GM12878 (cell line): ENCODE data around the gene GJA5.

ENCODE experiments used
- CHD4 ChIP-seq: fragments of 200-600 bp; sonication (generic); IDR thresholded peaks from 2 replicates; pipeline ENCODE4 v1.6.1; 2016; ENCODE audit warnings: mild to moderate bottlenecking
- CREM ChIP-seq: IDR thresholded peaks from 2 replicates; pipeline ENCODE4 v1.6.1; 2014; ENCODE audit warnings: antibody characterized with exemption, low read depth
- CTCF ChIP-seq, 3 experiments: IDR thresholded peaks in 2 of 3; conservative IDR thresholded peaks in 1 of 3; 2 replicates each; pipeline ENCODE4 v1.5.1; 2011; ENCODE audit warnings: low read depth in 3 of 3, low read length in 3 of 3, mild to moderate bottlenecking in 3 of 3, control low read depth in 2 of 3, moderate library complexity in 2 of 3, inconsistent platforms in 1 of 3, mixed read lengths in 1 of 3; ENCODE audit not compliant: control insufficient read depth in 2 of 3, insufficient read depth in 1 of 3; ENCODE audit errors: extremely low read depth in 1 of 3
- IRF3 ChIP-seq: fragments of 450-650 bp; IDR thresholded peaks from 2 replicates; pipeline ENCODE4 v1.6.1; 2014; ENCODE audit warnings: mild to moderate bottlenecking
- JUND ChIP-seq: IDR thresholded peaks from 2 replicates; pipeline ENCODE4 v1.6.1; 2012; ENCODE audit warnings: low read depth, mild to moderate bottlenecking, low read length, improper control_type of control experiment, moderate library complexity
- POLR2AphosphoS5 ChIP-seq: IDR thresholded peaks from 2 replicates; pipeline ENCODE4 v1.6.1; 2011; ENCODE audit warnings: mild to moderate bottlenecking, low read length, inconsistent platforms
- RFX5 ChIP-seq: IDR thresholded peaks from 2 replicates; pipeline ENCODE4 v1.6.1; 2011; ENCODE audit warnings: low read depth, low read length, improper control_type of control experiment
- SUPT20H ChIP-seq: IDR thresholded peaks from 2 replicates; pipeline ENCODE4 v1.6.1; 2011; ENCODE audit warnings: low read depth, mild to moderate bottlenecking, low read length, moderate library complexity, borderline replicate concordance; ENCODE audit not compliant: control insufficient read depth
- ZBTB33 ChIP-seq: fragments of 450-650 bp; IDR thresholded peaks from 2 replicates; pipeline ENCODE4 v1.6.1; 2017; ENCODE audit warnings: mild to moderate bottlenecking
- ZNF207 ChIP-seq: fragments of 450-650 bp; IDR thresholded peaks from 2 replicates; pipeline ENCODE4 v1.6.1; 2014; ENCODE audit warnings: antibody characterized with exemption, mild to moderate bottlenecking, borderline replicate concordance

GRCh38 chr1:147758379-147759100 is 1.9 kb downstream of the GJA5 start:
- TF ChIP-seq CREM (no peak), CTCF (IDR thresholded peaks at IDR 0.05 in 2 of 3, conservative IDR thresholded peaks at IDR 0.05 in 1 of 3; ENCODE audit: control insufficient read depth in 2 of 3, extremely low read depth in 1 of 3, insufficient read depth in 1 of 3, low read depth in 3 of 3, low read length in 3 of 3) (no peak), CHD4 (no peak), RFX5 (no peak), IRF3 (no peak), JUND (no peak), POLR2AphosphoS5 (no peak), SUPT20H (no peak), ZBTB33 (no peak), ZNF207 (no peak)
